ENCODE data around the gene FABP7. TPM values are rescaled to one million over a fixed set of nuclear protein-coding genes. Genes with fewer than 3 reads are reported as not detected.
"Not testable (repeated sequence)": the region's sequence is repeated elsewhere in the genome, so short reads cannot be mapped to it uniquely, and the experiment has no call there.

FABP7 gene
- total and polyA plus RNA-seq, 4 experiments from 2014 or later, result not detected

- no peak overlapping the region for H3K27ac ChIP-seq (ENCODE audit: low read depth, low read length)
- Mint-ChIP-seq H3K4me1 (no peaks in the 10 kb centered on the region), H3K27me3 (peaks cover 0 to 2% of the 10 kb centered on the region in 2 donors), H3K9me3 (no peaks in the 10 kb centered on the region), H3K36me3 (no peaks in the 10 kb centered on the region), H3K27ac (no peak overlapping the region), H3K4me3 (no peak overlapping the region)
- no peaks in the 10 kb centered on the region for H3K36me3 ChIP-seq (ENCODE audit: insufficient read depth, low read length)
- H3K9me3 ChIP-seq (ENCODE audit: control insufficient read depth in 1 of 2, low read length in 2 of 2), result no peaks in the 10 kb centered on the region
- H3K27me3 ChIP-seq (ENCODE audit: insufficient read depth, low read length), result no peaks in the 10 kb centered on the region
- no peak for DNase-seq
- ChIA-PET CTCF (ENCODE audit: partially characterized antibody) (no interaction called here), POLR2A (ENCODE audit: partially characterized antibody) (no interaction called here)
- no peak overlapping the region for H3K4me3 ChIP-seq (ENCODE audit: low read length in 2 of 2)
- no peaks in the 10 kb centered on the region for H3K4me1 ChIP-seq (ENCODE audit: insufficient read depth, low read length)
- intact Hi-C loops (cut with micrococcal nuclease), result no loop called here
These were observed 42.9 kb upstream of the FABP7 start for GRCh38 chr6:122736616-122737015.

DNA sequence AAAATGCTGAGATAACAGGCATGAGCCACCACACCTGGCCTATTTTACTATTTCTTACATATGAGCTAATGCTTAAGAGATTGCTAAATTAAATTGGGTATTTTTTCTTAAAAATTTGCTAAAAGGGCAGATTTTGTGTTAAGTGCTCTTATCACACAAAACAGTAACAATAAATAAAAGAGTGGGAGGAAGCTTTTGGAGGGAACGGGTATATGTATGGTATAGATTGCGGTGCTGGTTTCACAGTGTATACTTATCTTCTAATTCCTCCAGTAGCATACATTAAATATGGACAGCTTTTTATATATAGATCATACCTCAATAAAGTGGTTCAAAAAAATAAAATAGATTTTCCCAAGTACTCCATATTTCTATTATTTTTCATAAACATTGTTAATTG, 39.4 kb upstream of the FABP7 start:
- ChIA-PET CTCF (ENCODE audit: partially characterized antibody) (no interaction called here), POLR2A (ENCODE audit: partially characterized antibody) (no interaction called here)
- no peak for DNase-seq
- Mint-ChIP-seq H3K4me1 (no peaks in the 10 kb centered on the region), H3K4me3 (no peak overlapping the region), H3K36me3 (no peaks in the 10 kb centered on the region), H3K27ac (no peak overlapping the region), H3K27me3 (peaks cover 0 to 5% of the 10 kb centered on the region in 2 donors), H3K9me3 (no peaks in the 10 kb centered on the region)
- Histone ChIP-seq H3K27ac (ENCODE audit: low read depth, low read length) (no peak overlapping the region), H3K4me1 (ENCODE audit: insufficient read depth, low read length) (no peaks in the 10 kb centered on the region), H3K9me3 (ENCODE audit: control insufficient read depth in 1 of 2, low read length in 2 of 2) (no peaks in the 10 kb centered on the region), H3K27me3 (ENCODE audit: insufficient read depth, low read length) (no peaks in the 10 kb centered on the region), H3K36me3 (ENCODE audit: insufficient read depth, low read length) (no peaks in the 10 kb centered on the region), H3K4me3 (ENCODE audit: low read length in 2 of 2) (no peak overlapping the region)
- intact Hi-C loops (cut with micrococcal nuclease), result no loop called here

- no peaks in the 10 kb centered on the region for H3K27me3 ChIP-seq (ENCODE audit: insufficient read depth, low read length)
- no peak overlapping the region for H3K27ac ChIP-seq (ENCODE audit: low read depth, low read length)
- intact Hi-C loops (cut with micrococcal nuclease), result no loop called here
- no peaks in the 10 kb centered on the region for H3K36me3 ChIP-seq (ENCODE audit: insufficient read depth, low read length)
- H3K4me3 ChIP-seq (ENCODE audit: low read length in 2 of 2), result no peak overlapping the region
- Mint-ChIP-seq H3K27ac (no peak overlapping the region), H3K4me1 (no peaks in the 10 kb centered on the region), H3K36me3 (no peaks in the 10 kb centered on the region), H3K4me3 (no peak overlapping the region), H3K9me3 (no peaks in the 10 kb centered on the region), H3K27me3 (peaks cover 0 to 5% of the 10 kb centered on the region in 2 donors)
- CTCF ChIA-PET (ENCODE audit: partially characterized antibody), result interaction anchor here (0.7 kb wide), 1 partner anchor 10 kb away, joined by 3 read pairs; no protein-coding TSS in a partner anchor
- DNase-seq, result no peak
- POLR2A ChIA-PET (ENCODE audit: partially characterized antibody), result no interaction called here
- H3K9me3 ChIP-seq (ENCODE audit: control insufficient read depth in 1 of 2, low read length in 2 of 2), result no peaks in the 10 kb centered on the region
- H3K4me1 ChIP-seq (ENCODE audit: insufficient read depth, low read length), result no peaks in the 10 kb centered on the region
These were observed 38.6 kb upstream of the FABP7 start for GRCh38 chr6:122740936-122741335.

GRCh38 chr6:122744247-122744646, 35.3 kb upstream of the FABP7 start:
- H3K4me3 ChIP-seq (ENCODE audit: low read length in 2 of 2); H3K27ac Mint-ChIP-seq; H3K4me3 Mint-ChIP-seq; H3K27me3 ChIP-seq (ENCODE audit: insufficient read depth, low read length); H3K27ac ChIP-seq (ENCODE audit: low read depth, low read length); CTCF ChIA-PET (ENCODE audit: partially characterized antibody); POLR2A ChIA-PET (ENCODE audit: partially characterized antibody); H3K9me3 Mint-ChIP-seq; H3K36me3 ChIP-seq (ENCODE audit: insufficient read depth, low read length); H3K36me3 Mint-ChIP-seq; intact Hi-C loops (cut with micrococcal nuclease); H3K4me1 Mint-ChIP-seq; DNase-seq; H3K4me1 ChIP-seq (ENCODE audit: insufficient read depth, low read length); H3K9me3 ChIP-seq (ENCODE audit: control insufficient read depth in 1 of 2, low read length in 2 of 2); H3K27me3 Mint-ChIP-seq: not testable (repeated sequence)

GRCh38 chr6:122744856-122745255, 34.7 kb upstream of the FABP7 start:
- H3K4me3 ChIP-seq (ENCODE audit: low read length in 2 of 2); CTCF ChIA-PET (ENCODE audit: partially characterized antibody); H3K27me3 Mint-ChIP-seq; H3K27ac ChIP-seq (ENCODE audit: low read depth, low read length); H3K36me3 ChIP-seq (ENCODE audit: insufficient read depth, low read length); intact Hi-C loops (cut with micrococcal nuclease); DNase-seq; H3K9me3 Mint-ChIP-seq; H3K4me1 ChIP-seq (ENCODE audit: insufficient read depth, low read length); H3K4me3 Mint-ChIP-seq; H3K27me3 ChIP-seq (ENCODE audit: insufficient read depth, low read length); H3K27ac Mint-ChIP-seq; H3K9me3 ChIP-seq (ENCODE audit: control insufficient read depth in 1 of 2, low read length in 2 of 2); H3K36me3 Mint-ChIP-seq; POLR2A ChIA-PET (ENCODE audit: partially characterized antibody); H3K4me1 Mint-ChIP-seq: not testable (repeated sequence)

- Histone ChIP-seq H3K27ac (ENCODE audit: low read depth, low read length) (no peak overlapping the region), H3K4me1 (ENCODE audit: insufficient read depth, low read length) (peaks cover 7% of the 10 kb centered on the region), H3K36me3 (ENCODE audit: insufficient read depth, low read length) (no peaks in the 10 kb centered on the region), H3K27me3 (ENCODE audit: insufficient read depth, low read length) (no peaks in the 10 kb centered on the region), H3K9me3 (ENCODE audit: control insufficient read depth in 1 of 2, low read length in 2 of 2) (no peaks in the 10 kb centered on the region), H3K4me3 (ENCODE audit: low read length in 2 of 2) (no peak overlapping the region)
- POLR2A ChIA-PET (ENCODE audit: partially characterized antibody), result no interaction called here
- peaks cover 0 to 5% (median 2%) of the 10 kb centered on the region in 8 donors for H3K9me3 Mint-ChIP-seq
- CTCF ChIA-PET (ENCODE audit: partially characterized antibody), result no interaction called here
- no peak for DNase-seq
- H3K4me1 Mint-ChIP-seq, result peaks cover 4 to 8% (median 7%) of the 10 kb centered on the region in 4 donors
- H3K4me3 Mint-ChIP-seq, result no peak overlapping the region
- no peak overlapping the region for H3K27ac Mint-ChIP-seq
- intact Hi-C loops (cut with micrococcal nuclease), result no loop called here
- H3K27me3 Mint-ChIP-seq, result peaks cover 0 to 7% of the 10 kb centered on the region in 2 donors
- no peaks in the 10 kb centered on the region for H3K36me3 Mint-ChIP-seq
These were observed 32.8 kb upstream of the FABP7 start for GRCh38 chr6:122746688-122747087.

- CTCF ChIA-PET (ENCODE audit: partially characterized antibody), result no interaction called here
- peaks cover 0 to 5% (median 2%) of the 10 kb centered on the region in 8 donors for H3K9me3 Mint-ChIP-seq
- H3K4me1 Mint-ChIP-seq, result peaks cover 4 to 9% (median 8%) of the 10 kb centered on the region in 4 donors
- no peaks in the 10 kb centered on the region for H3K9me3 ChIP-seq (ENCODE audit: control insufficient read depth in 1 of 2, low read length in 2 of 2)
- no peaks in the 10 kb centered on the region for H3K36me3 Mint-ChIP-seq
- POLR2A ChIA-PET (ENCODE audit: partially characterized antibody), result no interaction called here
- no peaks in the 10 kb centered on the region for H3K27me3 ChIP-seq (ENCODE audit: insufficient read depth, low read length)
- DNase-seq, result no peak
- no peak overlapping the region for H3K27ac Mint-ChIP-seq
- peaks cover 9% of the 10 kb centered on the region for H3K4me1 ChIP-seq (ENCODE audit: insufficient read depth, low read length)
- H3K4me3 ChIP-seq (ENCODE audit: low read length in 2 of 2), result no peak overlapping the region
- no peak overlapping the region for H3K27ac ChIP-seq (ENCODE audit: low read depth, low read length)
- no peaks in the 10 kb centered on the region for H3K36me3 ChIP-seq (ENCODE audit: insufficient read depth, low read length)
- intact Hi-C loops (cut with micrococcal nuclease), result no loop called here
- H3K27me3 Mint-ChIP-seq, result peaks cover 0 to 7% of the 10 kb centered on the region in 2 donors
- no peak overlapping the region for H3K4me3 Mint-ChIP-seq
These were observed 31.9 kb upstream of the FABP7 start for GRCh38 chr6:122747573-122747972.

- H3K4me1 ChIP-seq (ENCODE audit: insufficient read depth, low read length); H3K36me3 Mint-ChIP-seq; CTCF ChIA-PET (ENCODE audit: partially characterized antibody); H3K9me3 Mint-ChIP-seq; H3K27me3 Mint-ChIP-seq; H3K9me3 ChIP-seq (ENCODE audit: control insufficient read depth in 1 of 2, low read length in 2 of 2); H3K27ac Mint-ChIP-seq; DNase-seq; POLR2A ChIA-PET (ENCODE audit: partially characterized antibody); H3K27ac ChIP-seq (ENCODE audit: low read depth, low read length); H3K4me3 ChIP-seq (ENCODE audit: low read length in 2 of 2); H3K36me3 ChIP-seq (ENCODE audit: insufficient read depth, low read length); H3K4me3 Mint-ChIP-seq; H3K27me3 ChIP-seq (ENCODE audit: insufficient read depth, low read length); intact Hi-C loops (cut with micrococcal nuclease): not testable (repeated sequence)
- peaks cover 6 to 12% (median 9%) of the 10 kb centered on the region in 4 donors for H3K4me1 Mint-ChIP-seq
These were observed 30.6 kb upstream of the FABP7 start for GRCh38 chr6:122748945-122749344.
